Right kidney (tissue), 9 donors: Measurements from ENCODE around the gene HMGCLL1.

Experiments used
- DNase-seq: peaks from one replicate; pipeline ENCODE4 v3.0.0-alpha.2; 2016
- long read RNA-seq, 8 donors: transcript quantifications; one replicate each; lab custom pipeline, GENCODE V29; 2026

Gene HMGCLL1
- long read RNA-seq, donor 1 = 0 reads
- long read RNA-seq, donor 2 = 0 reads
- long read RNA-seq, donor 3 = 0 reads
- long read RNA-seq, donor 4 = 0 reads
- long read RNA-seq, donor 5, partial matches to known transcripts = 0 of 1 reads
- long read RNA-seq, donor 5, other reads (novel, unspliced or antisense) = 0 of 1 reads
- long read RNA-seq, donor 6 = 0 reads
- long read RNA-seq, donor 7, partial matches to known transcripts = 0 of 1 reads
- long read RNA-seq, donor 7, other reads (novel, unspliced or antisense) = 0 of 1 reads
- long read RNA-seq, donor 8, partial matches to known transcripts = 0 of 2 reads
- long read RNA-seq, donor 8, other reads (novel, unspliced or antisense) = 0 of 2 reads

DNA sequence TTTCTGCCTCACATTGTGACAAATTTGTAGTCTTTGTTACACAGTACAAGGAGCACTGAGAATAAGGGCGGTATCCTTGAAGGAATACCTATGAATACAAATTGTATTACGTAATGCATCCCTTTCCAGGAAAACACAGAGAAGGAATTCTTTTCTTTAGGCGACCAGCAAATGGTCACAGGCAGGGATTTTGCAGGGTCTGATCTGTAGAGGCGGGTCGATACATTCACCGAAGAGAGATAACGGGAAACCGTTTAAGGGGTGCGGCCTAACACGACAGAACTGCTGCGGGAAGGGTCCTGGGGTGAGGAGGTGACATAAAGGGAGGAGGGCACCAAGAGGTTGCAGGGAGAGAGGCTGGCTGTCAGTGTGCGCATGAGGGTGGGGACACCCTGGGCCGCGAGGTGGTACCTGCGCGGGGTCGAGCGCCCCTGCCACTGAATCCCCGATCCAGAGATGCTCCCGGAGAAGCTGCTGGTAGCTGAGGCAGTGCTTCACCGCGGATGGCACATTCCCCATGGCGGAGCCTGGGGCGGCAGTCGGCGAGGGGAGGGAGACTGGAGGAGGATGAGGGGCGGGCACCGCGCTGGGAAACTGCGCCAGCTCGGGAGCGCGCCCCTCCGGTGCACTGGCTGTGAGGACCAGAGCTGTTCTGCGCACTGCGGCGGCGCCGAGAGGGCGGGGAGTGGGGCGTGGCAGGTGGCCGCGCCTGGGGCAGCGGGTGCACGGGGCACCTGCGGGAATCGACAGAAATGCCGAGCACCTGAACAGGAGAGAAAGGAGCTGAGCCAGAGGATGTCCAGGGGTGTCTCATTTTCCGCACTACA, at the start of gene HMGCLL1:
Gene HMGCLL1, minus strand, starts transcription at position 656 of the 827 bp plus-strand sequence. Its CDS starts 137 bp downstream, at position 519.
- DNase-seq = peak; percentile 51

DNA sequence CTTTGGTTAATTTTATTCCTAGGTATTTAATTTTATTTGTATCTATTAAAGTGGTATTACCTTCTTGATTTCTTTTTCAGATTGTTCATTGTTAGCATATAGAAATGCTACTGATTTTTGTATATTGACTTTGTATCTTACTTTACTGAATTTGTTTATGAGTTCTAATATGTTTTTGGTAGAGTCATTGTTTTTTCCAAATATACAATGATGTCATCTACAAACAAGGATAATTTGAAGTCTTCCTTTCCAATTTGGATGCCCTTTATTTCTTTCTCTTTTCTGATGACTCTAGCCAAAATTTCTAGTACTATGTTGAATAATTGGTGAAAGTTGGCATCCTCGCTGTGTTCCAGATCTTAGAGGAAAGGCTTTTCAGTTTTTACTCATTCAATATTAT, 43.0 kb upstream of the HMGCLL1 start:
- DNase-seq = no peak

DNA sequence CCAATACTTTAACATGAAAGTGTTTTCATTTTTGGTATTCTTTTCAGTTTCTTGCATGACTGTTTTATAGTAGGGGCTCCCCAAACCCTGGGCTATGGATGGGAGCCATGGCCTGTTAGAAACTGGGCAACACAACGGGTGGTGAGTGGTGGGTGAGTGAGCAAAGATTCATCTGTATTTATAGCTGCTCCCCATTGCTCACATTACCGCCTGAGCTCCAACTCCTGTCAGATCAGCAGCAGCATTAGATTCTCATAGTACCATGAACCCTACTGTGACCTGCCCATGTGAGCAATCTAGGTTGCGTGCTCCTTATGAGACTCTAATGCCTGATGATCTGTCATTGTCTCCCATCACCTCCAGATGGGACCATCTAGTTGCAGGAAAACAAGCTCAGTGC, 42.3 kb upstream of the HMGCLL1 start:
- no peak for DNase-seq

DNA sequence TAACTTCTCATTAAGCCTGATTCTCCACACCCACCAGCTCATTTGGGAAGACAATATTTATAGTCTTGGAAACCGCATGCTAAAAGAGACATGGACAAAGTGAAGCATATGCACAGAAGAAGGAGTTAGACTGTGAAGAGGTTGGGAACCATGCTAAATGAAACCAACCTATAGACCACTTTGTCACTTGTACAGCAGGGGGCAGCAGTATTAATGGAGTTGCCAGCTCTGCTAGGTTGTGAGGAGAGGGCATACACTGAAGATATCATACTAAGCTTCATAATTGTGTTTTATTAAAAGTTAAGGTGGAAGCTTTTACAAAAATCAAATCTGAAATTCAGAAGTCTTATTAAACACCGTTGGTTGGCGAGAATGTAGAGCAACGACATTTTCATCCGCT, 38.3 kb upstream of the HMGCLL1 start:
- no peak for DNase-seq

DNA sequence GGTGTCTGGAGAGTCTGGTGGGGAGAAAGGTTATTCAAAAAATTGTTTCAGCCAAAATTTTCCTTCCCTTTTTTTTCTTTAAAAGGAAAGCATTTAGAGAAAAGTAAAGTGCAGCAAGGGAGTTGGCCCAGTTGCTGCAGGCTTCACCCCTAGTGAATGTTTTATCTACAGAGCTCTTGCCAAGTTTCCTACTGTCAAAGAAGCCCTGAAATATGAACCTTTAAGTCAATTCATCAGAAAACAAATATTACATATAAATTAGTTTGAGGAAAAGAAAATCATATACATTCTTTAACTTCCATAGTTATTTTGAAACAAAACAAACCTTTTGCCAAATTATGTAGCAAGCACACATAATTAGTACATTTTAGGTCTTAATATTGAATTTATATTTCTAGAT, 25.0 kb upstream of the HMGCLL1 start:
- no peak for DNase-seq

DNA sequence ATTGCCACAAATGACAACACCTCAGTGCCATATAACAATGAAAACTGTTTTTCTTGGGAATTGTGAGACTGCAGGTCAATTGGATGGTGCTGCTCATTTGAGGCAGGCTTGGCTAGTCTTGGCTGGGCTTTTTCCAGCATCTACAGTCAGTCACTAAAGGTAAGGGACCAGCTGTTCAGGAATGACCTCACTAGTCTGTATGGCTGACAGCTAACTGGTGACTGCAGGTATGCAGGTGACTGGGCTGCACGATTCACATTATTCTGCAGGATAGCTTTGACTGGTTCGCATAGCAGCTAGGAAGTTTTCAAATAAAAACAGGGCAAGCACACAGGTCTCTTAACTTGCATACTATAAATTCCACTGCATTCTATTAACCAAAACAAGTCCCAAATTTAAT, 22.1 kb upstream of the HMGCLL1 start:
- no peak for DNase-seq

DNA sequence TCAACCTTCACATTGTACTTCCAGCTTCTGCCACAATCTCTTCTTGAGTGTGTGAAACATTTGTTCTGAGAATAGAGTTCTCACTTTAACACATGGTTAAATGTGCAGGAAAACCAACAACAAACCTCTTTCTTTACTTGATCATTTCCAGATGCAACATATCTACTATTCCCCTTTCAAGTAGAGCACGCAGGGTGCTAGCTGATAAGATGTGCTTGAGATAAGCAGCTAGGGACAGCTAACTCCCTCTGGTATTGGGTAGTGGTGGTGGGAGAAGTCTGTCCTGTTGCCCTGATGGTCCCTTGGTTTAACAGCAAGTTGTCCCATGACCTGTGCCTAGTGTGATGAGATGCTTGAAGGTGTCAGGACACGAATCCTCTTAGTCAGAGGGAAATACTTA, 15.4 kb upstream of the HMGCLL1 start:
- no peak for DNase-seq

DNA sequence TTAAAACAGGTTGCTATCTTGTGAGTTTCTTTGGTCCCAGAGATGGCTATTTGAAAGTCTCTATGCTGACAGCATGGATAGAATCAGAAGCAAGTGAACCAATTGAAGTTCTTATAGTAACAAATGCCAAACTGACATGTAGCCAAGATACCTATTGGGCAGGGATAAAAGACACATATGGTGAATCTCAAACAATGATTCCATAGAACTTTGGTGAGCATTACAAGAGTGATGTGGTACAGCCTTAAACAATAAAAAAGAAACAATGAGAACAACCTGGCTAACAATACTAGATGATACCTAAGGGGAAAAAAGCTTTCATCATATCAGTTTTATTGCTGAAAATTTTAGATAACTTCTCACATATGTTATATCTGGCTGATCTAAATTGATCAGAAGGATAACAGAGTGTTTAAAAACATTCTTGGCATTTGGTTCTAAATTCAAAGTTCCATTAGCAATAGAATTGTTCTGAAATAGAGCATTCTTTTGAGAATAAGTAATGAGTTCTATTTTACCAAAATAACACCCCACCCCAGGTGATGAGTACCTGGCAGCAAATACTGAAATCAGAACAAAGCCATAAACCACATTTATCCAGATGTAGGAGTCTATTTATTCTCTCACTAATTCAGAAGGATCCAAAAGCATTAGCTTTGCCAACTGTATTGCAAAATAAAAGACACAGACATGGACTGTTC, 5.8 kb upstream of the HMGCLL1 start:
- no peak for DNase-seq

DNA sequence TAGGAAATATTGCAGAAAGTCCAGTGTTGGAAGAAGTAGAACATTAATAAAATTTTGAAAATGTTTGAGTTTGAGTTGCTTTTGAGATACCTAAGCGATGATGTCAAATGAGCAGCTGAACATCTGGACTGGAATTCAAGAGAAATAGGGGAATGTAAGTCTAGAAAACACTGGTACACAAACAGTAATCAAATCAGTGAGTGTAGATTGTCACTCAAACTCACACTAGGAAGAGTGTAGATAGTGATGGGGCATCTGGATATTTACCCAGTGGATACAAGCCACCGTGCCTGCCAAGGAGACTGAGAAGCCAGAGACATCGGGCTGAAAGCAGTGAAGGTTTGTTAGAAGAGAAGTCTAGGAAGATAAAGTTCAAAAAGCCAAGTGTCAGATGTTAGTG, 2.2 kb downstream of the HMGCLL1 start:
- DNase-seq = no peak

DNA sequence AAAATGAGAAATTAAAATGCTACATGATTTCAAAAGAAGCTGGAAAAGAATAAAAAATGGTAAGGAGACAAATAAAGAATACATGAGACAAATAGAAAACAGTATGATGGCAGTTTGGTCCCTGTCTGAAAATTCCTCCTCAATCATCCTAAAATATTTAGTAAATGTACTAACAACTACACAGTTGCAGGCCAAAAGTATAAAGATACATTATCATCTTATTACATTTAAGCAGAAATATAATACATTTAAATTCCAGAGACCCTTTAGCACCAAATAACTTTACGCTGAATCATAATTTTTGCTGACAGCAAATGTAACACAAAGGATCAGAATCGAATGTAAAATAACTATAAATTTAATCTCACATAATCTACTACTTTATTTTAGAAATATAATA, 4.4 kb downstream of the HMGCLL1 start:
- no peak for DNase-seq

DNA sequence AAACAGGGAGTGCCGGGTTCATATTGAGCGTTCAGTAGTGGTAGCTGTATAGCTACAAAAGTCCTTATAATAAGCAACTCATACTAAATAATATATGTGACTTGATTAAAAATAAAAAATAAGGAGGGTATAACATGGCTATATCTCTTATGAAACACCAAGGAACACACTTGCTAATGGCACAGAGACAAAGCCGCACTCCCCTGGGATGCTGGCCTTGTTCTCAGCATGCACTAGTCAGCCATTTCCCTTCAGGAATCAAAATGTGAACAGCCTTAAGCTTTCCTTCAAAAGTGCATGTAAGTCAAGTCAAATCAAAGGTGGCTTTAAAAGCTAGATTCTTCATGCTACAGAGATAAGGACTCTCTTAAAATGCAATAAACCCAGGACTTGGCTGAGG, 9.4 kb downstream of the HMGCLL1 start:
- no peak for DNase-seq

DNA sequence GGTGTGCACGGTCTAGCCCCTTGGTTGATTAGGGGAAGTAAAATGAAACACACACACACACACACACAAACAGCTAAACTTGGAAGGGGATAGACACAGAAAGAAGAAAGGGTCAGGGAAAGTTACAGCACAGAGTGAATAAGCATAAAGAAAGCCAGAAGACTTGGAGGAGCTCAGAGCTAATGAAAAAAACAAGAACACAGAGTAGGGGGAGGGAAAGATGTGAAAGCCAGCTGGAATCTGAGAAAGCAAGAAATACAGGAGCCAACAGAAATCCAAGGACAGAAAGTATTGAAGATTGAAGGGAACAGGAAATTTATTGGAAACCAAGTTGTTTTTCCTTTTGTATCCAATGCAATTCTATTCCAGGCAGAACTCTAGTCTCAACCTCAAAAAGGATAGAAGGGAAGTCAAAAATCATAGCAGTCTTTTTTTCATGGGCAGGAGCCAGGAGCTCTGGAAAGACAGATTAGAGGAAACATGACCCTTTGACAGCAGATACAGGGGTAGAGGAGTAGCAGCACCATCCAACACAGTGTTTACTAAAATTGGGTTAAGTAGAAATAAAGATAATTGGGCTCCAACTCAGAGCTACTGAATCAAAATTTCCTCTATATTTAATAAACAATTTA, 10.1 kb downstream of the HMGCLL1 start:
- no peak for DNase-seq

DNA sequence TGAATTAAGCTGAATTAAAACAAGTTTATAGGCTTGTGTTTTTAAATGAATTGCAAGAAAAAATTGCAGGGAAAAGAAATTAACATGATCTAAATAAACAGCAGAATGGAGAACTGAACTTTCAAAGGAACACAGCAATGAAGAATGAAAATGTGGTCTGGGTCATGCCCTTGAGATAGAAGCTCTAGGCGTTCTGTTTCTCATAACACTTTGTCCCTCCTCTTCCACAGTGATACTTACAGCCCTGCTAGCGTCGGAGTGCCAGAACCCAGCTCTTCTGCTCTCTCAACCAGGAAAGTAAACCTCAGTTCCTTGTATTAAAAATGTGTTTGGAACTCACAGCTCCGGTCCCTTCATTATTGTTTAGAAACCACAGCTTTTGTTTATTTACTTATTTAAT, 11.4 kb downstream of the HMGCLL1 start:
- no peak for DNase-seq

DNA sequence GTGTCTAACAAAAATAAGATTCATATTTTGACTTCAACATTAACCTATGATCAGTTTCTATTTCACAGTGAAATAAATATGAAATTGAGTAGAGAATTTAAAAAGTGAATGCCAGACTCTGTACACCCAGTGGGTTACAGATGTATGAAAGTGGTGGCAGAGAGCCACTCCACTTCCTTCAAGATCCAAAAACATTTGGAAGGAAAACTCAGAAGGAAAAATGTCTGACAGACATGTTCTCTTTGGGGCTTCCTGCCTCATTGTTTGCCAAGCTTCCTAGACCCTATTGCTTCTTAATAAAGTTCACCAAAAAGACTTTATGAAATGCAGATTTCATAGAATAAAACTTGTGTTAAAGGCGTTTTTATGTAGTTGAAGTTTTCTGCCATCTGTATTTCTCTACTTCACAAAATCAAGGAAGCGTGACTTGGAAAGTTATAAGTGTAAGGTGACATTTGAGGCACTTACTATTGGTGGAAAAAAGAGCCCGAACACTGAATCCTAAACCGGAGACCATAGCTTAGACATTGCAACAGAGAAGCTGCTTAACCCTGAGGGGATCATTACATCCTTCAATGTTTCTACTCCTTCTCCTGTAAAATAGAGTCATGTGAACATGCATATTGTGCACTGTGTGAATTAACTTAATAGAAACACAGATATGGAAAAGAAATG, 12.8 kb downstream of the HMGCLL1 start:
- no peak for DNase-seq

DNA sequence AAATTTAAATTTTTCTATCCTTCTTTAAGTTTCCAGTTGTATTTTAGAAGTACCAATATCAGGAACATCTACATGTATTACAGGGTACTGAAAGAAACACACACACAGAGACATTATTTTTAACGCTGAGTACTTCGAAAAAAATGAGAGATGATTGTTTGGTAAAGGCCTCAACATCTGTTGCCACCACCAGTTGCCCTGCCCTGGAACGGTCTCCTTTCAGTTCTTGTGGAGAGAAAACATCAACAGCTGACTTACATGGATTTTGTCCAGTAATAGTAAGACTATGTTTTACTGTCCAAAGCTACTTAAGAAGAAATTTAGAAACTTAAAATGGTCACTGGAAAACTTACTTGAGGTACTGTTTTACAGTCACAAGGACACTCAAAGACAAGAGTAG, 16.7 kb downstream of the HMGCLL1 start:
- DNase-seq = no peak

DNA sequence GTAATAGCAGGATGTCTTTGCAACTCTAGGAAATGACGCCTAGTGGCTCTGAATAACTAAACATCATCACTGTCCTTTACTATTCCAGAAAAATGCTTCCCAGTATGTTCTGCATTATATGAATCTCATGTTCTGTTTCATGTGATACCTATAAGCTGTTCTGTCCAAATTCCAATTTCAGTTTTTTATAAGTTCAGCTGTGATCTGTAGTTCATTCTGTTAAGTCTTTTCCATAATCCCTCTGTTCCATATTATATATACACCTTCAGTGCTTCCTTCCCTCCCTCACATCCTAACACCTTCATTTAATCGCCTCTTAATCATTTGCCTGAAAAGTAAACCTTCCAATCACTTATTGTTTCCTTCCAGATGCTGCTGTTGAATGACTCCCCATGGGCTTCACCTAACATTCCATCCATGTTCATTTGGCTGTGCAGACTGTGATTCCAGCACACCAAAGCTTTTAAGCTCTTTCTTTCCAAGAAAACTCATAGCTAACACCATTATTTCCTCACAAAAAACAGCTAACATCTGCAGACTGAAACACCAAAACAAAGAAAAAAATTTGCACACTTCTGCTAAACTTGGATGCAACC, 18.6 kb downstream of the HMGCLL1 start:
- DNase-seq = no peak

DNA sequence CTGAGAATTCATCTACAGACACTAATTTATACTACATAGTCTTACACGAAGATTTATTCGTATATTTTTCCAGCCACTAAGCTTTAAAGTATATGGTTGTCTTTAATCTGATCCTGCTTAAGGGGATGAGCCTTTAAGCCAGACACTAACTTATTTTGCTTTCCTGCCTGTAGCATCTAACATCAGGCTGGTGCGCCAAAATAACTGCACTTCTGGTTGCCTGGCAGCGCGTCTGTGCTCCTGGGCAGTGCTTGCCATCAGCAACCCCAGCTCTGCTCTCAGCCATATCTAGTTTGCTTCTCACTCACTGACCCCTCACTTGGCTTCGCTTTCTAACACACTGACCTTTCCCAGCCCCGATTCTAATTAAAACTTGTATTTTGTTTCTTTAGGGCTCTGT, 21.8 kb downstream of the HMGCLL1 start:
- DNase-seq = no peak

DNA sequence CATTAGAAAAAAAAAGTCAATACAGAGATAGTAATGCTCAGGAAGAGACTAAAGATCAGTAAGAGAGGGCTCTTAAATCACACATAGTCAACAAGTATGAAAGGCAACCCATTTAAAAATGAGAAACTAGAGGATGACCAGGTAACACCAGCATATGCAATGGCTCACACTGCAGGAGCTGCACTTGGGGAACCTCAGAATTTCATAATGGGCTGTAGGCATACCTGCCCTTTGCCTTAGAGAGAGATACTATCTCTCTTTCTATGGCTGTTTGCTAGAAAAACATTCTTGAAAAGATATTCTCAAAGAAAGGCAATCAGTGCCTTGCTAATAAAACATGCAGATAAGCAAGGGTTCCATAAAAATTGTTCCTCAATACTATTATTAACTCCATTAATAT, 33.2 kb downstream of the HMGCLL1 start:
- DNase-seq = no peak

DNA sequence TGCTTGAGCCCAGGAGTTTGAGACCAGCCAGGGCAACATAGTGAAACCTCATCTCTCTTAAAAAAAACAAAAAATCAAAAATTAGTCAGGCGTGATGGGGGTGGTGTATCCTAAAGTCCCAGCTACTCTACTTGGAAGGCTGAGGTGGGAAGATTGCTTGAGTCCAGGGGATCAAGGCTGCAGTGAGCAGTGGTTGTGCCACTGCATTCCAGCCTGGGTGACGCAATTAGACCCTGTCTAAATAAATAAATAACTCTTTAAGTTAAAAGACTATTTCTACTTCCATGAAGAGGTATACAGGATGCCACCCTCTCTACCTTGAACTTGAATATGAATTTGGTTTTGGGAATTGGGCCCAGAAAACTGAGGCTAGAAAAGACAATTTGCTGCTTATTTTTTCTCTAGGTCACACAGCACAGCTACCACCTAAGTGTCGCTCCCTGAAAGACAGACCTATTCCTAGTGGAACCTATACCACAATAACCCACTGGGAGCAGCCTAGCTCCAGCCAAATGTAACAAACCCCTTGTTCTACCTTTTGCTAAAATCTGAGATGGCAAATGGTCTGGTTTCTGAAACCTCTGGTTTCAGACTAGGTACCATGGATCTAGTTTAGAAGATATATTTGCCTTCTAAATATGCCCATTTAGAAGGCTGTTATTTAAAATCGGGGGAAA, 35.2 kb downstream of the HMGCLL1 start:
- no peak for DNase-seq

DNA sequence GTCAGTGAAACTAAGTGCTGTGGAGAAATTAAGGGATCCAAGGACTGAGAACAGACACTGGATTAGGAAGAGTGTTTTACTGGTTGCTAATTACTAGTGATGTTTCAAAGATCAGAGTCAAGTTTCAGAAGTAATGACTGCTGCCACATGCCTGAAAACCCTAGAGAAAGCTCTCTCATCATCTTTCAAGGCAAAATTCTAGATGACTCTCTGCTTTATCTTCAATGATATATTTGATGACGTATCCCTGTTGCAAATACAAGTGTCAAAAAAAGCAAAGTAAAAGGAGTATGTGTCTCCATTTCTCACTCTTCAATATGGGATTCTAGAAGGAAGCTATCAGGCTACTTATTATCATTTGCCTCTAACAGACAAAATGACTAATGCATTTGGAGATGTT, 38.0 kb downstream of the HMGCLL1 start:
- no peak for DNase-seq

DNA sequence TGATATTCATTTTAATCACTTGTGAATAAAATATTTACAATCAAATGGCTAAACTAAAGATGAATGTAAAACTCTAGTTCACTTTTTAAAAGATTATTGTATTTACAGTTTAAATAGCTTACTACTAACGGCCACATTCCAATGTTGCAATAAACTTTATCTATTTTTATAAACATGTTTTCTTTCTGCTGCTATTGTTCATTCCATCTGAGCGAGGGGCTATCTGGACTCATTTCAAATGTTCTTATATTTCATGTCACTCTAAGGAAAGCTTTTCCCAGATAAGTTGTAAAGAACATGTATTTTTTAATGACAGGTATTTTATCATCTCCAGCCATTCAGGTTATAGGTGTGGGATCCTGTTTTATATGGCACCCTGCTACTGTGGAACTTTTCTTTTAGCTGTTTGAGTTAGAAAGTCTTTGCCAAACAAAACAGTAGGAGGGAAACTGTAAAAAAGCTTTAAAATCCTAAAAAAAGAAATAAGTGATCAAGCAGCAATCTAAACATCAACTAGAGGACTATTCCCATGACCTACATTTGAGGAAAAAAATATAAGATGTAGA, 42.5 kb downstream of the HMGCLL1 start:
- DNase-seq = no peak
